Nephron (organoid): ENCODE measurements around the gene MFNG.
"Not testable (repeated sequence)": the region's sequence is repeated elsewhere in the genome, so short reads cannot be mapped to it uniquely, and the experiment has no call there.

ENCODE experiments used
- H3K27ac Mint-ChIP-seq, 3 experiments: 2 replicates each; pipeline ENCODE4 v1.8.0; 2020; ENCODE audit warnings: mixed read lengths in 3 of 3, mild to moderate bottlenecking in 2 of 3, moderate library complexity in 1 of 3
- H3K27me3 Mint-ChIP-seq: 2 replicates; pipeline ENCODE4 v1.8.0; 2021; ENCODE audit warnings: low read depth, mild to moderate bottlenecking, moderate library complexity, mixed read lengths
- H3K36me3 Mint-ChIP-seq: 2 replicates; pipeline ENCODE4 v1.8.0; 2020; ENCODE audit warnings: low read depth, mixed read lengths
- H3K4me1 Mint-ChIP-seq: 2 replicates; pipeline ENCODE4 v1.8.0; 2020; ENCODE audit warnings: mixed read lengths
- H3K4me3 Mint-ChIP-seq, 3 experiments: 2 replicates each; pipeline ENCODE4 v1.8.0; 2020; ENCODE audit warnings: mild to moderate bottlenecking in 3 of 3, mixed read lengths in 3 of 3, moderate library complexity in 2 of 3
- H3K9me3 Mint-ChIP-seq: 2 replicates; pipeline ENCODE4 v1.8.0; 2020; ENCODE audit warnings: mixed read lengths
- CTCF ChIP-seq, 3 experiments: fragments of 200-600 bp; sonication (generic); IDR thresholded peaks; one replicate each; pipeline ENCODE4 v1.5.0; 2021; ENCODE audit warnings: antibody characterized with exemption in 3 of 3; ENCODE audit not compliant: unreplicated experiment in 3 of 3

The MFNG gene

GRCh38 chr22:37469416-37470086, 16.6 kb downstream of the MFNG start:
- H3K36me3 Mint-ChIP-seq = no peaks in the 10 kb centered on the region

DNA sequence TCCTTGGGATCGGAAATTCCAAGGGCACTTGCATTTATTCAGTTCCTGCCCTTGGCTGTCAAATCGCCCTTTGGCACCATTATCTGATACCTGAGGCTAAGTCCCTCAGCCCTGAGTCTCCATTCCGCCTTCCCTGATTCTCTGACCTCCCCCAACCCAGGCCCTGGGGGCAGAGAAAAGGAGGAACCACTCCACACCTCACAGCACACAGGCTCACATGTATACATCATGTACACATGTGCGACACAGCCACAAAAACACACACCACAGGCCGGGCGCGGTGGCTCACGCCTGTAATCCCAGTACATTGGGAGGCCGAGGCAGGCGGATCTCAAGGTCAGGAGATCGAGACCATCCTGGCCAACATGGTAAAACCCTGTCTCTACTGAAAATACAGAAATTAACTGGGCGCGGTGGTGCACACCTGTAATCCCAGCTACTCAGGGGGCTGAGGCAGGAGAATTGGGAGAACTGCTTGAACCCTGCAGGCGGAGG, 17.9 kb downstream of the MFNG start:
- peaks cover 32% of the 10 kb centered on the region for H3K27me3 Mint-ChIP-seq
- not testable (repeated sequence) for H3K36me3 Mint-ChIP-seq, H3K9me3 Mint-ChIP-seq, H3K27ac Mint-ChIP-seq, H3K4me1 Mint-ChIP-seq, H3K4me3 Mint-ChIP-seq

More at GRCh38 chr22:37469416-37470086, 16.6 kb downstream of the MFNG start:
- Mint-ChIP-seq H3K4me1 (peaks cover 2% of the 10 kb centered on the region), H3K9me3 (no peaks in the 10 kb centered on the region), H3K27ac (no peak overlapping the region), H3K4me3 (no peak overlapping the region), H3K27me3 (peaks cover 37% of the 10 kb centered on the region)
- no peak for TF ChIP-seq CTCF (IDR thresholded peaks at IDR 0.05; ENCODE audit: unreplicated experiment in 3 of 3)

DNA sequence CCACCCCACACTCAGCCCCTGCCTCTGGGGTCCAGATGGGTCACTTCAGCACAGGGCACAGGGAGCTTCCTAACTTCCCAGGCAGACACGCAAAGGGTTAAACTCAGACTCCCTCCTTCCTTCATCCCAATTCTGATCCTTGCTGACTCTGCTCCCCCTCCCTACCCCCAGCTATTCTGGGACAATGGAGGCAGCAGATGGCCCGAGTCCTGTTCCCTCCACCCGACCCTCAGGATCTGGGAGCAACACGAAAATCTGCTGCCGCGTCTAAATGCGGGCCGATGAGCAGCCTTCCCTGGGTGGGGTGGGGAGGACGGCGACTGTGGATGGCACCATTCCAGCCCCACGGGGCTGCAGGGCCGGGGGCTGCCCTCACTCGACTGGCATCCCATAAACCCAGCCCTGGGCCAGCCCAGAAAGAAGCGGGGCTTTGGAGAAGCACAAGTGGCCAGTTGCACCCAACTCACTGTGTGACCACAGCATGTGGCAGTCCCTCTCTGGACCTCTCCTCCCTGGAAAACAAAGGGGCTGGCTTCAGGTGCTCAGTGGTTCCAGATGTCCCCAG, 18.7 kb downstream of the MFNG start:
- no peaks in the 10 kb centered on the region for H3K9me3 Mint-ChIP-seq
- peaks cover 40% of the 10 kb centered on the region for H3K27me3 Mint-ChIP-seq
- H3K36me3 Mint-ChIP-seq = no peaks in the 10 kb centered on the region
- no peak for TF ChIP-seq CTCF (IDR thresholded peaks at IDR 0.05; ENCODE audit: unreplicated experiment in 3 of 3)
- no peak overlapping the region for H3K4me3 Mint-ChIP-seq
- H3K4me1 Mint-ChIP-seq = peaks cover 7% of the 10 kb centered on the region
- no peak overlapping the region for H3K27ac Mint-ChIP-seq

- Mint-ChIP-seq H3K4me3 (no peak overlapping the region), H3K9me3 (no peaks in the 10 kb centered on the region), H3K36me3 (no peaks in the 10 kb centered on the region), H3K27me3 (peaks cover 36% of the 10 kb centered on the region), H3K27ac (no peak overlapping the region), H3K4me1 (peaks cover 7% of the 10 kb centered on the region)
- no peak for TF ChIP-seq CTCF (IDR thresholded peaks at IDR 0.05; ENCODE audit: unreplicated experiment in 3 of 3)
These were observed 22.0 kb downstream of the MFNG start for GRCh38 chr22:37464181-37464580.

DNA sequence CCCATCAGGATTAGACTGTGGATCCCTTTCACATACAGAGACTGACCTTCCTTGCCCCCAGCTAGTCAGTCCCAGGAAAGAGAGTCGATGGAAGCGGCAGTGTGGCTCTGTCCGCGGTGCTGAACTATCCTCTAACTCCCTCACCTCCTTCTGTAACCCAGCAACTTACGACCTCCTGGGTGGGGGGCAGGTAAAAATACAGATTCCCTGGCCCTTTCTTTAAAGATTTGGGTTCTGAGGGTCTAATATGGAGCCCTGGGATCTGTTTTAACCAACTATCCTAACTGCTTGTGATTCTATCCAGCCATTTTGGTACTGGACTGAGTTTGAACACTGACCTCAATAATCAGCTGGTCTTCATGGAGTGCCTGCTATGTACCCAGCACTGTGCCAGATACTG, 23.2 kb downstream of the MFNG start:
- no peaks in the 10 kb centered on the region for H3K9me3 Mint-ChIP-seq
- no peak overlapping the region for H3K4me3 Mint-ChIP-seq
- peaks cover 43% of the 10 kb centered on the region for H3K27me3 Mint-ChIP-seq
- no peaks in the 10 kb centered on the region for H3K36me3 Mint-ChIP-seq
- TF ChIP-seq CTCF (IDR thresholded peaks at IDR 0.05; ENCODE audit: unreplicated experiment in 3 of 3) = no peak
- peaks cover 7% of the 10 kb centered on the region for H3K4me1 Mint-ChIP-seq
- H3K27ac Mint-ChIP-seq = no peak overlapping the region

- no peak overlapping the region for H3K27ac Mint-ChIP-seq
These were observed 23.7 kb downstream of the MFNG start for GRCh38 chr22:37462436-37462835.

More at GRCh38 chr22:37462436-37462835, 23.7 kb downstream of the MFNG start:
- Mint-ChIP-seq H3K27me3 (peaks cover 46% of the 10 kb centered on the region), H3K4me1 (peaks cover 7% of the 10 kb centered on the region), H3K4me3 (no peak overlapping the region), H3K9me3 (no peaks in the 10 kb centered on the region), H3K36me3 (no peaks in the 10 kb centered on the region)
- no peak for TF ChIP-seq CTCF (IDR thresholded peaks at IDR 0.05; ENCODE audit: unreplicated experiment in 3 of 3)
